DMS153 (cell line): ENCODE data around the gene CCR8.
A peak's percentile ranks its signal among the peaks of the same experiment; 100 is the strongest.
"Not testable (repeated sequence)": the region's sequence is repeated elsewhere in the genome, so short reads cannot be mapped to it uniquely, and the experiment has no call there.

ENCODE experiments used
- DNase-seq: peaks from one replicate; lab custom pipeline; 2025; lab: John Stamatoyannopoulos, UW

CCR8 gene

DNA sequence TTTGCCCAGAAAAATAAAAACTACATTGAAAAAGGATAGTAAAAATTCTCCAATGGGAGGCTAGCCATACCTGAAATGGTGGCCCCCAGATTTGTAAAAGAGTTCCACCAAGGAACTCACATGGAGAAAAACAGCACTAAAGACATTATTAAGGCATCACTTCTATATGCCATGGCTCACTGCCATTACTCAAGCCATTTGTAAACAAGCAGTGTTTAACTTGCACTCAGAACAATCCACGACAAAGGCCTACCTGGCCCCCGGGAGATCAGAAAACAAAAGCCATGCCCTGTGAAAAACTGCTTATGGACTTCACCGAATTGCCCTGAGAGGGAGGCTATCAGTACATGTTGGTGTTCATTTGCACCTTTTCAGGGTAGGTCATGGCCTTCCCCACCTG lies 19.6 kb downstream of the CCR8 start:
- peak; percentile 75 for DNase-seq

DNA sequence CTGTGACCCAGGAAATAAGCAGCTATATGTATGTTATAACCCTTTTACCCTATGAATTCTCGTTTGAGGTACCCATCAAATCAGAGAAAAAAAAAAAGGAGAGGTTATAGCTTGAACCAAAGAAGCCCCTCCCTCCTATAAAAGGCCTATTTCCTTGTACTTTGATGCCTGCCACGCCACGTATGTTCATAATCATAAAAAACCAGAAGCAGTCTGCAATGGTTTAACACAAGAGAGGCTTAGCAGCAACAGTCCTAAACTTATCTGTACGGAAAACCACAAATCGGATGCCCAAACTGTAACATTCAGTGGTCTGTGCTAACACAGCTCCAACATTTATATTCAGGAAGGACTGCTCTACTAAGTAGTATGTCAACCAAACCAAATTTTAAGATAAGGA lies 21.2 kb downstream of the CCR8 start:
- DNase-seq, result no peak

DNA sequence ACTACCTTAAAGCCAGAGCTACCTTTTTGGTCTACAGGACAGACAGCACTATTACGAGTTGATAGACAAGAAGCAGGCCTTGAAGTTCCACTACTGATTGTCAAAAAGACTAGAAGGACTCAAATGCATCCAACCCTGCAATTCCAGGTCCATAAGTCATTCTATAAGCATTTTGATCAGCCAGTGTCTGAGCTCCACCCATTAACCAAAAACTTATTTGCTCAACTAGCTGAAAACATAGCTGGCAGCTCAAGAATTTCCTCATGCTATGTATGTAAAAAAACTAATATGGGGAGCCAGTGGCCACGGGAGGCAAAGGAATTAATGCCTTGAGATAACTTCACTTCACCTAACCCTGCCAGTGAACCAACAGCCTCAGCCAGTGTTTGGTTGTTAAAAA lies 21.6 kb downstream of the CCR8 start:
- not testable (repeated sequence) for DNase-seq

DNA sequence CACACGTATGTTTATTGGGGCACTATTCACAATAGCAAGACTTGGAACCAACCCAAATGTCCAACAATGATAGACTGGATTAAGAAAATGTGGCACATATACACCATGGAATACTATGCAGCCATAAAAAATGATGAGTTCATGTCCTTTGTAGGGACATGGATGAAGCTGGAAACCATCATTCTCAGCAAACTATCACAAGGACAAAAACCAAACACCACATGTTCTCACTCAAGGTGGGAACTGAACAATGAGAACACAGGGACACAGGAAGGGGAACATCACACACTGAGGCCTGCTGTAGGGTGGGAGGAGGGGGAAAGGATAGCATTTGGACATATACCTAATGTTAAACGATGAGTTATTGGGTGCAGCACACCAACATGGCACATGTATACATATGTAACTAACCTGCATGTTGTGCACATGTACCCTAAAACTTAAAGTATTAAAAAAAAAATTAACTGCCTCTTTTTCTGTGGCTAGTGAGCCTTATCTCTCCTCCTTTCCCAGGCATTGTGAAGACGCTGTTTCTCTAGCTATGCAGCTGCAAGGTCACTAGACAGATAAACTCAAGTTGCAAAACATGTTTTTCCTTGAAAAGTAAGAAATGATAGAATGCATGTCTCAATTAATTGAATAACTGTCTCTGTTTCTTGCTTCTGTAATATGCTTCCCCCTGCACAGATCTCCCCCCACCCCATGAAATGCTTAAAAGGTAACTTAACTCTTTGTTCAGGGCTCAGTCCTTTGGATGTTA lies 23.8 kb downstream of the CCR8 start:
- not testable (repeated sequence) for DNase-seq

DNA sequence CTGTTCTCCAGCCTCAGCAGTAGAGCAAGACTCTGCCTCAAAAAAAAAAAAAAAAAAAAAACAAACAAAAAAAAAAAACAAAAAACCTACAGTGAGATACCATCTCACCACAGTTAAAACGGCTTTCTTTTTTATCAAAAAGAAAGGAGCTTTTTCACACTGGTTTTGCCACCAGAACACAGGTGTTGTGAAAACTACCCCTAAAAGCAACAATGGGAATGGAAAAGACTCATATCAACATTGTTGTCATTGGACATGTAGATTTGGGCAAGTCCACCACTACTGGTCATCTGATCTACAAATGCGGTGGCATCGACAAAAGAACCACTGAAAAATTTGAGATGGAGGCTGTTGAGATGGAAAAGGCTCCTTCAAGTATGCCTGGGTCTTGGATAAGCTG lies 28.8 kb downstream of the CCR8 start:
- DNase-seq, result no peak

DNA sequence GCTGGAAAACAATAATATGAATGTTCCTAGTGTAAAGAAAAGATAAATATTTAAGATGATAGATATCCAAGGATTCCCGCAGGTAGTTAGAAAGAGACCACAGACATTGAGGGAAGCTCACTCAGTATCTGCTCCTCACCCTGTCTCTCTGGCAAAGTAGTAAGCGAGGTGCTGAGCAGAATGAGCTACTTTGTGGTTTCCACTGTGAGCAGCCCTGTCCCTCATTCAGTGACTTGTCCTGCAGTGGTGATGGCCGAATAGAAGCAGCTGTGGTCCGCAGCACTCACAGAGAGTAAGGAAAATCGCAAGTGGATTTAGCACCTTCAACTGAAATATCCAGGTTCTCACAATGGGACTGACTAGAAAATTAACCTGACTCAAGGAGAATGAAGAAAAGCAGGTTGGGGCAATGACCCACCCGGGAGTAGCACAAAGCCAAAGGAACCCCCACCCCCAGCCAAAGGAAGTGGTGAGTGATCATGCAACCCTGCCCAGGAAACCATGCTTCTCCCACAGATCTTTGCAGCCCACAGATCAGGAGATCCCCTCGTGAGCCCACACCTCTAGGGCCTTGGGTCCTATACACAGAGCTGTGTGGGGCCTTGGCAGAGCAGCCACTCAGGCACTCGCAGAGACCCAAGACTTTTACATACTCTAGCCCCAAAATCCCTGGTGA lies 31.9 kb downstream of the CCR8 start:
- DNase-seq, result no peak

DNA sequence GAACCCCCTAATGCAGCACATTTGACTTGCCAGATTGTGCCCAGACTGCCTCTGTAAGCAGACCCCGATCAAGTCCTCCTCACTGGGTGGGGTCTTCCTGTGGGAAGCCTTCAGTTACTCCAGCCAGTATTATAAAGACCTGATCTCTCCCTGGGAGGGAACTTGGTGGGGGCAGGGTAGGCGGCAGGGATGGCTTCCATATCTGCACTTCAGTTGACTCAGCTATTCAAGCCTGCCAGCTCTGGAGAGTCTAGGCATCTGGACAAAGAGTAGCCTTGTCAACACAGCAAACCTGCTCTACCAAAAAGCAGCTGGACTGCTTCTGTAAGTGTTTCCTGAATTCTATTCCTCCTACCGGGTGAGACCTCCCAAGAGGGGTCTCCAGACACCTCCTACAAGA lies 32.7 kb downstream of the CCR8 start:
- DNase-seq, result peak; percentile 12

DNA sequence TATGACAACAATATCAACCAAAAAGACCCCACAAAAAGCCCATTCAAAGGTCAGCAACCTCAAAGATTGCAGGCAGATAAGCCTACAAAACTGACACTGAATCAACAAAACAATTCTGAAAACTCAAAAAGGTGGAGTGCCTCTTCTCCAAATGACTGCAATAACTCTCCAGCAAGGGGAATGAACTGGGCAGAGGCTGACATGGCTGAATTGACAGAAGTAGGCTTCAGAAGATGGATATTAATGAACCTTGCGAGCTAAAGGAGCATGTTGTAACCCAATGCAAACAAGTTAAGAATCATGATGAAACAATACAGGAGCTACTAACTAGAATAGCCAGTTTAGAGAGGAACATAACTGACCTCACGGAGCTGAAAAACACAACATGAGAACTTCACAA lies 33.3 kb downstream of the CCR8 start:
- peak; percentile 1 for DNase-seq

DNA sequence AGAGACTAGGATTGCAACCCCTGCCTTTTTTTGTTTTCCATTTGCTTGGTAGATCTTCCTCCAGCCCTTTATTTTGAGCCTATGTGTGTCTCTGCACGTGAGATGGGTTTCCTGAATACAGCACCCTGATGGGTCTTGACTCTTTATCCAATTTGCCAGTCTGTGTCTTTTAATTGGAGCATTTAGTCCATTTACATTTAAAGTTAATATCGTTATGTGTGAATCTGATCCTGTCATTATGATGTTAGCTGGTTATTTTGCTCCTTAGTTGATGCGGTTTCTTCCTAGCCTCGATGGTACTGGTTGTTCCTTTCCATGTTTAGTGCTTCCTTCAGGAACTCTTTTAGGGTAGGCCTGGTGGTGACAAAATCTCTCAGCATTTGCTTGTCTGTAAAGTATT lies 40.9 kb downstream of the CCR8 start:
- DNase-seq, result not testable (repeated sequence)

DNA sequence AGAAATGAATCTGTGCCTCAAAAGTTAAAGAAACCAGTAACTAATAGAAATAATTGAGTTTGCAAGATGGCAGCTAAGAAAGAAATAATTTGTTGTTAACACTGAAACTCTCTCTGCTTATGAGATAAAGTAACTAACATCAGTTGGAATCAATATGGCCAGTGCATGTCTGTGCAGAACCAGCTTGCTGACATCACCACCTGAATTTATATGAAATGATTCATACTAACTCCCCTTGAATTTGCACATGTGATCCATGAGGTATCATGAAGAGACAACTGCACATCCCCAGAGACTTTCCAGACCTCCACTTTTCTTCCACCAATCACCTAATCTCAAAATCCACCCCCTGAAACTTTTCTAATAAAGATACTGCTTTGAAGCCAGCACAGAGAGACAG lies 43.3 kb downstream of the CCR8 start:
- no peak for DNase-seq

DNA sequence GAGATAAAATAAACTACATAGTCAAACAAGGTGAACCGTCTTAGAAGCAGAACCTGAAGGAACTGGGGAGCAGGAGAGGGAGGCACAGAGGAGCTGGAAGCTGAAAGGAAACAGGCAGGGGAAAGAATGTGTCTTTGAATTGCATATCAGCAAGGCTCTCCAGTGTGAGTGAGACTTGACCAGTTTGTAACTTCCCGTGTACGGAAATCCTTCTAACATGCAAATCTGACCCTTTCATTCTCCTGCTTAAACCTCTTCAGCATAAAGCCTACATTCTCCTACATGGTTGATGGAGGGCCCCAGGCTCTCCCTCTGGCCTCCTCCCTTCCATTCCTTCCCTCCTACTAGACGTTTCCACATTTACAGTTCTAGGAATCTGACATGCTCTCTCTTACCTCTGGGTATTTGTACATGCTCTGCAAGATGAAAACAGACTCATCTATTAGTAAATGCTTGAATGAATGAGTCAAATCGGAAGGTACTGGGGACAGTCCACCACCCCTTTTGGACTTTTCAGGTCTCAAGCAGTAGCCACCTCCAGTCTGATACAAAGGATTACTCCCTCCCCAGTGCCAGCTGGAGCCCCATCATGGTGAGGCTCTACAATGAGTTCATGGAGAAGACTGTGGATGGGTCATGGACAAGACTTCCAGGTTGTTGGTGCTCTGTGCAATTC lies 47.6 kb downstream of the CCR8 start:
- no peak for DNase-seq

DNA sequence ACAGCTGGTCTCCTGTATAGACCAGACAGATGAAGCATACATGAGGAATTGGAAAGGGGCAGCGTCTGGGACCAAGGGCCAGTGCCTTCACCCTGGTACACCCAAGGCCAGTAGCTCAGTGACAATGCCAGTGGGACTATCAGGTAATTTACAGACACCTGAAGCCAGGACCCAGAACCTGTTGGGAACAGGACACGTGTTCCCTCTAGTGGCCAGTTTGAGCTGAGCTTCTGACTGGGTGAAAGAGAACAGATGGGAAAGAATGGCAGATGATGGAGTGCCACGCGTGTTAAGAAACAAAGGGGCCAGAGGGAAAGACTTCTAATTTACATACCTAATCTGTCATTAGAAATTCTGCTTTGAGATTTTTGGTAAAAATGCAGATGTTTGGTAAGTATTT lies 48.6 kb downstream of the CCR8 start:
- no peak for DNase-seq

DNA sequence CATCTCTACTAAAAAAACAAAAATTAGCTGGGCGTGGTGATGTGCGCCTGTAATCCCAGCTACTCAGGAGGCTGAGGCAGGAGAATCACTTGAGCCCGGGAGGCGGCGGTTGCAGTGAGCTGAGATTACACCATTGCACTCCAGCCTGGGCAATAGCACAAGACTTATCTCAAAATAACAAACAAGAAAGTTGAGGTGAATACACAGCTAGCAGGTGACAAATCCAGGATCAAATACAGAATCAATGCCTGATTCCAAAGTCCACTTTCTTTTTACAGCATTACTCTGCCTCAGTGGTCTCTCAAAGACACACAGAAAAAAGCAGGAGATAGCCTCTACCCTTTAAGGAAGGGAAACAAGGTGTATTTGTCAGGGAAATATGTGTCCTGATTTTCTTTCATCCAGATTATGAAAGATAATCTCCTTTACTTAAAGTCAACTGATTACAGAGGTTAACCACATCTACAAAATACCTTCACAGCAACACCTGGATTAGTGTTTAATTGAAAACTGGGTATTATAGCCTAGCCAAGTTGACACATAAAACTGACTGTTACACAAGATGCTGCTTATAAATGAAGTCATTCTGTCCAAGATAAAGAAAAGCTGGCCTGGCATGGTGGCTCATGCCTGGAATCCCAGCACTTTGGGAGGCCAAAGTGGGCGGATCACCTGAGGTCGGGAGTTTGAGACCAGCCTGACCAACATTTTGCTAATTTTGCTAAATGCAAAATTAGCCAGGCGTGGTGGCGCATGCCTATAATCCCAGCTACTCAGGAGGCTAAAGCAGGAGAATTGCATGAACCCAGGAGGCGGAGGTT lies 49.7 kb downstream of the CCR8 start:
- no peak for DNase-seq

DNA sequence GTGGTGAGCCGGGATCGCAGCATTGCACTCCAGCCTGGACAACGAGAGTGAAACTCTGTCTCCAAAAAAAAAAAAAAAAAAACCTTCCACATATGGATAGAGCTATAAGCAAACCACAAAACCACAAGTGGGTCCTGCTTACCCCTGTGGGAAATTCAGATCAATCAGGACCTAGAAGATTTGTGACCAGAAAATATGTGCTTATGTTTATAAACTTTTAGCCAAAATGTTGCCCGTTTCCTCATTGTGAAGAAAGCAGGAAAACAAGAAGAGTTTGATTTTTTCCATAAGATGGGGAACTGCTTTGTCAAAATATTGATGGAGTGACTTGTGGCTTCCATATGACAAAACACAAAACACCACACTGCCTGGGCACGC lies 50.3 kb downstream of the CCR8 start:
- no peak for DNase-seq

DNA sequence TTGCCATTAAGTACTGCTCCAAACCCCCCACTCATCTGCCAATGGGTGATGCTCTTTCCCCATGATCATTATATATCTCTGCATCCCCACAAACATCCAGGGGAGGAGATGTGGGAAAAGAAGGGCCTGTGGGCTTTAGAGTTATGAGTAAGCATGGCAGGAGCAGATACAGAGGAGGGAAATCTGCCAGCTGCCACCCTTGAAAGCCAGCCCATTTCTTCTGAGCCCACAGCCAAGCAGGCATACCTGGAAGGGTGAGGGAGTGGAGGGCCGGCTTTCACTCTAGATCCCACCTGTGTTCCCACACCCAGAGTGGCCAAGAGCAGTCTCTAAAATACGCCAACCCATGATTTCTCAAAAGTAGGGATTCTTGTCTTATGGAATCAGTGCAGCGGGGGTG lies 51.9 kb downstream of the CCR8 start:
- DNase-seq, result no peak
